Naive thymus-derived CD4-positive, alpha-beta T cell (primary cell): ENCODE measurements around the gene CADM1. TPM values are rescaled to one million over a fixed set of nuclear protein-coding genes. Genes with fewer than 3 reads are reported as not detected.
A peak's percentile ranks its signal among the peaks of the same experiment; 100 is the strongest.

ENCODE experiments used
- ATAC-seq: fragments of 150-1000 bp; cut with Tn5 transposase; 2 replicates; pipeline ENCODE4 v1.10.0; 2021; ENCODE audit warnings: mild to moderate bottlenecking, moderate library complexity
- CTCF ChIA-PET: fragments of 350-600 bp; sonication (Branson Sonifier 250); formaldehyde crosslinking; loops from one replicate; lab custom pipeline; 2021; ENCODE audit warnings: antibody characterized with exemption; lab: Charles Lee
- POLR2A ChIA-PET: fragments of 350-600 bp; sonication (Branson Sonifier 250); formaldehyde crosslinking; loops from one replicate; lab custom pipeline; 2021; ENCODE audit warnings: antibody characterized with exemption, inconsistent platforms; lab: Charles Lee
- DNase-seq, 9 donors: peaks; one replicate each; pipeline versions ENCODE4 v3.0.0 to v3.0.0-alpha.2; 2020 to 2022; ENCODE audit warnings: mixed read lengths in 1 of 9
- H3K27ac ChIP-seq: one replicate; pipeline ENCODE4 v1.7.0; 2013; ENCODE audit warnings: mild to moderate bottlenecking, low read depth, low read length, moderate library complexity
- H3K27me3 ChIP-seq, 2 donors: one replicate each; pipeline ENCODE4 v1.7.0; 2013; ENCODE audit warnings: low read length in 2 of 2, mild to moderate bottlenecking in 2 of 2, moderate library complexity in 2 of 2; ENCODE audit not compliant: control insufficient read depth in 2 of 2, insufficient read depth in 2 of 2
- H3K36me3 ChIP-seq, 3 experiments: 1 replicate in 2 of 3; 2 replicates in 1 of 3; pipeline ENCODE4 v1.7.0; 2013; ENCODE audit warnings: low read length in 3 of 3, mild to moderate bottlenecking in 3 of 3, moderate library complexity in 1 of 3; ENCODE audit not compliant: insufficient read depth in 3 of 3, control insufficient read depth in 2 of 3
- H3K4me1 ChIP-seq, 2 donors: one replicate each; pipeline ENCODE4 v1.7.0; 2013; ENCODE audit warnings: low read length in 2 of 2, mild to moderate bottlenecking in 2 of 2, moderate library complexity in 1 of 2; ENCODE audit not compliant: control insufficient read depth in 2 of 2, insufficient read depth in 2 of 2
- H3K4me3 ChIP-seq: 2 replicates; pipeline ENCODE4 v1.7.0; 2013; ENCODE audit warnings: mild to moderate bottlenecking, low read length
- H3K9me3 ChIP-seq, 3 experiments: 1 replicate in 2 of 3; 2 replicates in 1 of 3; pipeline ENCODE4 v1.7.0; 2013; ENCODE audit warnings: low read length in 3 of 3; ENCODE audit not compliant: control insufficient read depth in 2 of 3
- H3K27ac Mint-ChIP-seq, 9 donors: one replicate each; pipeline ENCODE4 v1.8.0; 2020 to 2022; ENCODE audit warnings: mixed read lengths in 9 of 9, mild to moderate bottlenecking in 8 of 9, moderate library complexity in 5 of 9, inconsistent platforms in 2 of 9
- H3K27me3 Mint-ChIP-seq, 5 donors: one replicate each; pipeline ENCODE4 v1.8.0; 2021 to 2022; ENCODE audit warnings: mixed read lengths in 5 of 5, mild to moderate bottlenecking in 1 of 5
- H3K36me3 Mint-ChIP-seq, 5 donors: one replicate each; pipeline ENCODE4 v1.8.0; 2020 to 2022; ENCODE audit warnings: mixed read lengths in 5 of 5, mild to moderate bottlenecking in 3 of 5, inconsistent platforms in 1 of 5
- H3K4me1 Mint-ChIP-seq, 7 donors: one replicate each; pipeline ENCODE4 v1.8.0; 2020 to 2022; ENCODE audit warnings: mixed read lengths in 7 of 7, mild to moderate bottlenecking in 3 of 7, inconsistent platforms in 1 of 7
- H3K4me3 Mint-ChIP-seq, 10 donors: one replicate each; pipeline ENCODE4 v1.8.0; 2020 to 2022; ENCODE audit warnings: mild to moderate bottlenecking in 10 of 10, mixed read lengths in 10 of 10, moderate library complexity in 6 of 10, inconsistent platforms in 2 of 10
- H3K9me3 Mint-ChIP-seq, 11 donors: one replicate each; pipeline ENCODE4 v1.8.0; 2020 to 2022; ENCODE audit warnings: mixed read lengths in 11 of 11, mild to moderate bottlenecking in 4 of 11, inconsistent platforms in 1 of 11, moderate library complexity in 1 of 11
- intact Hi-C, 2 donors: fragments of 100-400 bp; cut with micrococcal nuclease; formaldehyde crosslinking; loops; one replicate each; pipeline ENCODE4 v1.15.1; 2023
- polyA plus RNA-seq, 2 donors: library from polyadenylated mRNA; unstranded; fragments of 300-500 nt; fragmentation: Illumina TruSeq; gene quantifications; one replicate each; pipeline ENCODE4 v1.2.3, GENCODE V29; 2021
- total RNA-seq, 6 experiments: library from RNA in 5 of 6; stranded (reverse) in 5 of 6; gene quantifications; 1 replicate in 5 of 6; 2 replicates in 1 of 6; pipeline ENCODE4 v1.2.3 and lab custom pipeline; 2021 to 2026

The CADM1 gene
- total and polyA plus RNA-seq, 7 experiments from 2014 or later: 0.29 to 2.7 (median 0.69) TPM

DNA sequence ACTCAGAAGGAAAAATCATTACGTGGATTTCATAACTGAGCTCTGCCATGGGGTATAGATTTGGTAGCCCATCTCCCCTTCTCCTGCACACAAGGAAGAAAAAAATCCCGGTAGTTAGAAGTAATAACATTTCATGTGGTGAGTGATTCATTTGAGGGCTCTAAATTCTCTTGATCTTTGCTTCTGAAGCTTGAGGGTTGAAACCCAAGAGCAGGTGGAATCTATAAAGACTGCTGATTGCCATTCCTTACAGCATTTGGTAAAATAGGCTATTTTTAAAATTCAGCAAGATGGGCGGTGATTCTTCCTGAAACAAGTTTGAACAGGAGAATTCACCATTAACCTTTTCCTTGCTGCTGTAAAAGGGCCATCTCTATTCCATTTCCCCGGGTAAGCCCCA lies 266.1 kb downstream of the CADM1 start:
- Histone ChIP-seq H3K4me3 (no peak overlapping the region), H3K4me1 (no peaks in the 10 kb centered on the region), H3K27ac (no peak overlapping the region), H3K36me3 (no peaks in the 10 kb centered on the region), H3K9me3 (no peaks in the 10 kb centered on the region), H3K27me3 (no peaks in the 10 kb centered on the region)
- peaks cover 0 to 1% (median 0%) of the 10 kb centered on the region in 11 donors for H3K9me3 Mint-ChIP-seq
- DNase-seq: no peak
- H3K27ac Mint-ChIP-seq: no peak overlapping the region
- H3K27me3 Mint-ChIP-seq: peaks cover 0 to 22% (median 4%) of the 10 kb centered on the region in 5 donors
- intact Hi-C loops: no loop called here
- no peaks in the 10 kb centered on the region for H3K4me1 Mint-ChIP-seq
- H3K4me3 Mint-ChIP-seq: no peak overlapping the region
- no peaks in the 10 kb centered on the region for H3K36me3 Mint-ChIP-seq
- CTCF ChIA-PET: no interaction called here
- POLR2A ChIA-PET: no interaction called here
- no peak for ATAC-seq

DNA sequence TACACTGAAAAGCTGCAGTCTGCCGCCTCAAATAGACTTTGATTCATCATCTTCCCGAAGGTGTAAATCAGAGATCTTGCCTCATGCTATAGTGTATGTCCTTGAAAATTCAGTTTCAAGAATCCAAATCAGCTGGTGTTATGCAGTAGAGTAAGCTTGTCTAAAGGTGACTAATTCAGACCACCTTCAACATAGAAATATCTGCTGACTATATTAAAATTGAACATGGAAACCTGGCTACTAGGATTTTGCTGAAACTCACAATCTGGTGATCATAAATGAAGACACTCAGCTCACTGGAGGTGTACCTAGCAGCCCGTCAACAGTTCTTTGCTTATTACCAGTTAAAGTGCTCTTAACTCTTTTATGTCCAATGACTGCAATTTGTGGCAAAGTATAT lies 266.6 kb downstream of the CADM1 start:
- POLR2A ChIA-PET: no interaction called here
- CTCF ChIA-PET: no interaction called here
- no peak for ATAC-seq

GRCh38 chr11:115234794-115235193 lies 269.4 kb downstream of the CADM1 start:
- no peak overlapping the region for H3K4me3 Mint-ChIP-seq
- CTCF ChIA-PET: no interaction called here

More for the DNA sequence above, 266.6 kb downstream of the CADM1 start:
- H3K27ac Mint-ChIP-seq: no peak overlapping the region
- H3K9me3 Mint-ChIP-seq: peaks cover 0 to 1% (median 0%) of the 10 kb centered on the region in 11 donors
- H3K27me3 Mint-ChIP-seq: peaks cover 0 to 25% (median 4%) of the 10 kb centered on the region in 5 donors
- intact Hi-C loops: no loop called here
- H3K4me1 Mint-ChIP-seq: no peaks in the 10 kb centered on the region
- no peak overlapping the region for H3K4me3 ChIP-seq
- H3K36me3 Mint-ChIP-seq: no peaks in the 10 kb centered on the region
- H3K27me3 ChIP-seq: no peaks in the 10 kb centered on the region
- H3K36me3 ChIP-seq: no peaks in the 10 kb centered on the region
- no peak overlapping the region for H3K27ac ChIP-seq
- H3K9me3 ChIP-seq: no peaks in the 10 kb centered on the region
- DNase-seq: no peak
- H3K4me3 Mint-ChIP-seq: no peak overlapping the region
- H3K4me1 ChIP-seq: no peaks in the 10 kb centered on the region

DNA sequence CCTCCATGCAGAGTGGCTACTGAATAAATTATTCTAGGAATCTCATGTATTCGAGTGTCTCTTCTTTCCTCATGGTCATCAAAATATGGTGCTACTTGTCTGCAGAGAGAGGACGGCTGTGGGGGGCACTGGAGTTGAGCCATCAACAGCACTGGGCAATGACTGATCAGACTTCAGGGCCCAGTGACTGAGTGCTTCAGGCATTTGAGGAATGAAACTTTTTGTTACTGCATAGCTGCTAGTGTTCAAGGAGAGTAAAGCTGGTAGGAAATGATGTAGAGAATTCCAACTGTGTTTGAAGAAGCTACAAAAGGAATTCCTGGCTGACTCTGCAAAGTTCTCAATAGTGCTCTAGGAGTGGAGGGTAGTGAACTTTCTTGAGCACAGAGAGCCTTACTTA lies 277.7 kb downstream of the CADM1 start:
- Histone ChIP-seq H3K4me3 (no peak overlapping the region), H3K27ac (no peak overlapping the region), H3K4me1 (peaks cover 0 to 12% of the 10 kb centered on the region in 2 donors), H3K36me3 (no peaks in the 10 kb centered on the region), H3K9me3 (no peaks in the 10 kb centered on the region), H3K27me3 (no peaks in the 10 kb centered on the region)
- ATAC-seq (no peak), DNase-seq (no peak)
- H3K36me3 Mint-ChIP-seq: peaks cover 0 to 14% (median 0%) of the 10 kb centered on the region in 5 donors
- H3K4me3 Mint-ChIP-seq: no peak overlapping the region
- peaks cover 0 to 25% (median 0%) of the 10 kb centered on the region in 7 donors for H3K4me1 Mint-ChIP-seq
- H3K27ac Mint-ChIP-seq: no peak overlapping the region
- POLR2A ChIA-PET: no interaction called here
- intact Hi-C loops: no loop called here
- CTCF ChIA-PET: no interaction called here
- H3K9me3 Mint-ChIP-seq: peaks cover 0 to 11% (median 0%) of the 10 kb centered on the region in 11 donors
- H3K27me3 Mint-ChIP-seq: peaks cover 0 to 36% (median 10%) of the 10 kb centered on the region in 5 donors

More at GRCh38 chr11:115234794-115235193, 269.4 kb downstream of the CADM1 start:
- H3K36me3 ChIP-seq: no peaks in the 10 kb centered on the region
- Mint-ChIP-seq H3K27ac (no peak overlapping the region), H3K36me3 (no peaks in the 10 kb centered on the region), H3K4me1 (no peaks in the 10 kb centered on the region), H3K9me3 (peaks cover 0 to 1% (median 0%) of the 10 kb centered on the region in 11 donors), H3K27me3 (peaks cover 0 to 36% (median 8%) of the 10 kb centered on the region in 5 donors)
- H3K9me3 ChIP-seq: no peaks in the 10 kb centered on the region
- intact Hi-C loops: no loop called here
- no peak for DNase-seq
- H3K4me3 ChIP-seq: no peak overlapping the region
- no peaks in the 10 kb centered on the region for H3K27me3 ChIP-seq
- ATAC-seq: no peak
- no peaks in the 10 kb centered on the region for H3K4me1 ChIP-seq
- no peak overlapping the region for H3K27ac ChIP-seq
- POLR2A ChIA-PET: interaction anchor here (0.7 kb wide), 1 partner anchor 22 kb away, joined by 9 read pairs; no protein-coding TSS in a partner anchor

DNA sequence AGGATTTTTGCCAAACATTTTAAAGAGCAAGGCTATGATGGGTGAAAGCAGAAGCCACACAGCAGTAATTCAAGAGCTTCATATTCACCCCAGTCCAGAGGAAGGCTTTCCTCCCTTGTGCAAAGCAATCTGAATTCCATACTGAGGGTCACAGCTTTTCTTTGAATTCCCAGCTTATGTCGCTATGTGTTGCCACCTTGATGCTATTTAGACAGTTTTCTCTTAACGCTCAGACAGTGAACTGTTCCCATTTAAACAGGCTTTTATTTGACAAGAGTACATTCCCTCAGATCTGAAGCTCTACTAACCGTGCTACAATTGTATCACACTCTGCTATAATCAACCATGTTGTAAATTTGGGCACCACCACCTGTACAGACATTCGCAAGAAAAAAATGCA lies 279.7 kb downstream of the CADM1 start:
- DNase-seq (no peak), ATAC-seq (no peak)
- no peaks in the 10 kb centered on the region for H3K27me3 ChIP-seq
- H3K36me3 ChIP-seq: no peaks in the 10 kb centered on the region
- POLR2A ChIA-PET: no interaction called here
- H3K27ac ChIP-seq: no peak overlapping the region
- Mint-ChIP-seq H3K4me1 (peaks cover 0 to 27% (median 0%) of the 10 kb centered on the region in 7 donors), H3K27ac (no peak overlapping the region), H3K4me3 (no peak overlapping the region), H3K27me3 (peaks cover 0 to 29% (median 7%) of the 10 kb centered on the region in 5 donors), H3K9me3 (peaks cover 0 to 11% (median 0%) of the 10 kb centered on the region in 11 donors), H3K36me3 (peaks cover 0 to 15% (median 0%) of the 10 kb centered on the region in 5 donors)
- no peak overlapping the region for H3K4me3 ChIP-seq
- H3K9me3 ChIP-seq: no peaks in the 10 kb centered on the region
- intact Hi-C loops: no loop called here
- CTCF ChIA-PET: no interaction called here
- H3K4me1 ChIP-seq: peaks cover 0 to 12% of the 10 kb centered on the region in 2 donors

DNA sequence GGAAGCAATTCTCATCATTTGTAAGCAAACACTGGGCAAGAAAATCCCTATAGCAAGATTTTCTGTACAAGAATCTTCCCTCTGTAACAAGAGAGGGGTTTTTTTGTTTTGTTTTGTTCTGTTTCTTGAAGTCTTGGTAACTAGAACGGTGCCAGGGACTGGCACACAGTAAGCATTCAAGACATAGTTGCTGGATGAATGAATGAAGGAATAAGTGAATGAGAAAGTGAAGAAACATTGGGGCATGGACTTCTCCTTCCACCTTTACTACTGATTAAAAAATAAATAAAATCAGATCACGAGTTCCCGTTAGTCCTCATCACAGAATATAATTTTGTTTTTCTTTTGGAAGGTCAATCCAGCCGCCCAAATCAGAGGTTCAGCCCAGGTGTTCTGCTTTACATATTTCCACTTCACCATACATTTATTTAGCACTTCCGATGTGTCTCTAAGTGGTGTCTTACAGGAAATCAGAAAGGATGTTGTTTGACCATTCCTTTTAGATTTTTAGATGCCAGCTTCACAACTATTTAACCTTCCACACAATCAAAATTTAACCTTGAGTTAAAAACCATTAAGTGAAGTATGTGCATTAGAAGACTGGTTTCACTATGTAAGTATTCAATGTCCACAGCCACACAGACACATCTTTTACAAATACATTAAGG lies 281.2 kb downstream of the CADM1 start:
- CTCF ChIA-PET: no interaction called here

More for the DNA sequence above, 281.2 kb downstream of the CADM1 start:
- H3K4me3 ChIP-seq: no peak overlapping the region
- Mint-ChIP-seq H3K9me3 (peaks cover 0 to 11% (median 0%) of the 10 kb centered on the region in 11 donors), H3K36me3 (peaks cover 0 to 15% (median 0%) of the 10 kb centered on the region in 5 donors), H3K4me1 (peaks cover 0 to 41% (median 0%) of the 10 kb centered on the region in 7 donors), H3K27ac (peak overlapping the region in 1 of 9 donors; percentile 86), H3K27me3 (peaks cover 0 to 34% (median 7%) of the 10 kb centered on the region in 5 donors), H3K4me3 (peak overlapping the region in 1 of 10 donors; percentile 65)
- H3K27me3 ChIP-seq: no peaks in the 10 kb centered on the region
- peaks cover 0 to 18% of the 10 kb centered on the region in 2 donors for H3K4me1 ChIP-seq
- DNase-seq: no peak
- H3K36me3 ChIP-seq: no peaks in the 10 kb centered on the region
- intact Hi-C loops: no loop called here
- no peak overlapping the region for H3K27ac ChIP-seq
- POLR2A ChIA-PET: no interaction called here
- H3K9me3 ChIP-seq: no peaks in the 10 kb centered on the region
- ATAC-seq: peak; percentile 24
